GM23338 (cell line): ENCODE data around the gene HDAC9. TPM values are rescaled to one million over a fixed set of nuclear protein-coding genes. Genes with fewer than 3 reads are reported as not detected.

Source experiments
- ATAC-seq: fragments of 200-7000 bp; cut with Tn5 transposase; 3 replicates; pipeline ENCODE4 v1.9.1; 2020
- DNase-seq: peaks from one replicate; pipeline ENCODE4 v3.0.0-alpha.2; 2015; ENCODE audit warnings: low spot score
- H2AFZ ChIP-seq: fragments of 200-600 bp; sonication (generic); 2 replicates; pipeline ENCODE4 v1.8.0; 2016; ENCODE audit warnings: antibody characterized with exemption, mild to moderate bottlenecking, moderate library complexity
- H3F3A ChIP-seq: fragments of 200-600 bp; sonication (generic); replicated peaks from 2 replicates; pipeline ENCODE4 v1.8.0; 2017; ENCODE audit warnings: antibody characterized with exemption, mixed run types, low read depth
- H3K27ac ChIP-seq: fragments of 200-600 bp; sonication (generic); 2 replicates; pipeline ENCODE4 v1.6.1; 2016; ENCODE audit warnings: low read depth
- H3K27me3 ChIP-seq: fragments of 200-600 bp; sonication (generic); 2 replicates; pipeline ENCODE4 v1.8.0; 2016; ENCODE audit warnings: mild to moderate bottlenecking, mixed run types, moderate library complexity; ENCODE audit not compliant: insufficient read depth
- H3K36me3 ChIP-seq: fragments of 200-600 bp; sonication (generic); 2 replicates; pipeline ENCODE4 v1.8.0; 2016; ENCODE audit warnings: mild to moderate bottlenecking; ENCODE audit not compliant: insufficient read depth
- H3K4me1 ChIP-seq: fragments of 200-600 bp; sonication (generic); 2 replicates; pipeline ENCODE4 v1.8.0; 2016; ENCODE audit warnings: mild to moderate bottlenecking, moderate library complexity; ENCODE audit not compliant: insufficient read depth
- H3K4me2 ChIP-seq: fragments of 200-600 bp; sonication (generic); 2 replicates; pipeline ENCODE4 v1.7.1; 2017; ENCODE audit warnings: mixed run types
- H3K4me3 ChIP-seq: fragments of 200-600 bp; sonication (generic); 2 replicates; pipeline ENCODE4 v1.6.1; 2016; ENCODE audit warnings: mixed run types
- H3K79me2 ChIP-seq: fragments of 200-600 bp; sonication (generic); replicated peaks from 2 replicates; pipeline ENCODE4 v1.8.0; 2017; ENCODE audit warnings: mild to moderate bottlenecking; ENCODE audit not compliant: insufficient read depth
- H3K9me2 ChIP-seq: fragments of 200-600 bp; sonication (generic); 2 replicates; pipeline ENCODE4 v1.8.0; 2017; ENCODE audit not compliant: insufficient read depth
- H4K20me1 ChIP-seq: fragments of 200-600 bp; sonication (generic); replicated peaks from 2 replicates; pipeline ENCODE4 v1.8.0; 2017; ENCODE audit warnings: mild to moderate bottlenecking; ENCODE audit not compliant: insufficient read depth
- H3K27ac Mint-ChIP-seq: 2 replicates; pipeline ENCODE4 v1.8.0; 2020; ENCODE audit warnings: inconsistent platforms, mild to moderate bottlenecking, moderate library complexity, mixed read lengths
- H3K27me3 Mint-ChIP-seq: 3 replicates; pipeline ENCODE4 v1.8.0; 2022; ENCODE audit warnings: low read depth, mild to moderate bottlenecking, moderate library complexity, mixed read lengths, inconsistent platforms; ENCODE audit not compliant: insufficient read depth, poor library complexity
- H3K36me3 Mint-ChIP-seq: 3 replicates; pipeline ENCODE4 v1.8.0; 2021; ENCODE audit warnings: low read depth, mild to moderate bottlenecking, inconsistent platforms, moderate library complexity, mixed read lengths
- H3K4me1 Mint-ChIP-seq: 3 replicates; pipeline ENCODE4 v1.8.0; 2020; ENCODE audit warnings: mild to moderate bottlenecking, inconsistent platforms, mixed read lengths
- H3K4me3 Mint-ChIP-seq: 3 replicates; pipeline ENCODE4 v1.8.0; 2021; ENCODE audit warnings: moderate library complexity, mild to moderate bottlenecking, inconsistent platforms, mixed read lengths
- H3K9me3 Mint-ChIP-seq: 3 replicates; pipeline ENCODE4 v1.8.0; 2020; ENCODE audit warnings: moderate library complexity, mild to moderate bottlenecking, inconsistent platforms, mixed read lengths
- CREB1 ChIP-seq: fragments of 250-450 bp; sonication (Bioruptor Pico); IDR thresholded peaks from 2 replicates; pipeline ENCODE4 v1.5.0; 2020; ENCODE audit warnings: low read depth, mild to moderate bottlenecking, moderate library complexity
- EZH2 ChIP-seq: fragments of 200-600 bp; sonication (generic); IDR thresholded peaks from one replicate; pipeline ENCODE4 v1.8.0; 2017; ENCODE audit warnings: antibody characterized with exemption, mild to moderate bottlenecking, low read depth; ENCODE audit not compliant: unreplicated experiment
- EZH2phosphoT487 ChIP-seq: fragments of 200-600 bp; sonication (generic); IDR thresholded peaks from one replicate; pipeline ENCODE4 v1.8.1; 2018; ENCODE audit warnings: antibody characterized with exemption; ENCODE audit not compliant: unreplicated experiment
- JUNB ChIP-seq: IDR thresholded peaks from one replicate; pipeline ENCODE4 v1.6.1; 2016; ENCODE audit warnings: antibody characterized with exemption; ENCODE audit not compliant: unreplicated experiment
- NANOG ChIP-seq: IDR thresholded peaks from 2 replicates; pipeline ENCODE4 v1.6.1; 2016; ENCODE audit warnings: antibody characterized with exemption, borderline replicate concordance
- POLR2AphosphoS5 ChIP-seq: IDR thresholded peaks from 2 replicates; pipeline ENCODE4 v1.6.1; 2016; ENCODE audit warnings: antibody characterized with exemption, low read depth
- STAT1 ChIP-seq: IDR thresholded peaks from one replicate; pipeline ENCODE4 v1.6.1; 2016; ENCODE audit warnings: antibody characterized with exemption; ENCODE audit not compliant: unreplicated experiment
- ZNF114 ChIP-seq: fragments of 250-450 bp; sonication (Bioruptor Pico); IDR thresholded peaks from 2 replicates; pipeline ENCODE4 v1.5.0; 2020; ENCODE audit warnings: mild to moderate bottlenecking, moderate library complexity
- ZNF331 ChIP-seq: fragments of 250-450 bp; sonication (Bioruptor Pico); IDR thresholded peaks from 2 replicates; pipeline ENCODE4 v1.5.0; 2020; ENCODE audit warnings: low read depth, mild to moderate bottlenecking, moderate library complexity
- polyA plus RNA-seq: library from polyadenylated mRNA; unstranded; fragments of >200 nt; fragmentation: Nextera tagmentation; extraction: Ambion mirVana; gene quantifications from 2 replicates; pipeline ENCODE4 v1.2.1, GENCODE V29; 2016
- total RNA-seq: library from RNA; depleted of rRNA; stranded (reverse); fragments of >200 nt; shearing (Covaris generic); gene quantifications from 2 replicates; pipeline ENCODE4 v1.2.3, GENCODE V29; 2014
- TF ChIP-seq, protein P1 (sequence below): IDR thresholded peaks from 2 replicates; pipeline ENCODE4 v1.6.1; 2016; ENCODE audit warnings: antibody characterized with exemption
- TF ChIP-seq, protein P2 (sequence below): IDR thresholded peaks from one replicate; pipeline ENCODE4 v1.6.1; 2018; ENCODE audit warnings: antibody characterized with exemption; ENCODE audit not compliant: unreplicated experiment

Gene HDAC9
- total and polyA plus RNA-seq, 2 experiments from 2014 or later = 8.3 to 18.5 TPM

DNA sequence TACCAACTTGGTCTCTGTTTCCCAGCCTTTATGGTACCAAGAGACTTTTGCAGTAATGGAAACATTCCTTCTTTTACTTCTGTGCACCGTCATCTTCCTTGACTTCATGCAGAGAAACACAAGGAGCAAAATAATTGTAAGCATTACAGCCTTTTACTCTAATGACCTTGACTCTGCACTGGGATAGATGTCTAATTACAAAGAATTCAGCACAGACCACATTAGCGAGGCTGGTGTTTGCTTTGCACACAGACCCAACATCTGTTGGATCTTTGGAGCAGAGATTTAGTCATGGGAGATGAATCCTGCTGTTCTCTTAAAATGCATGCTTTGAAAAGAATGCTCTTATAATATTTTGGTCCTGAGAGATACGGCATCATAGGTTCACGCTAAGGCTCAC is 360.2 kb downstream of the HDAC9 start:
- ATAC-seq (no peak), DNase-seq (no peak)
- H3K4me3 Mint-ChIP-seq = no peak overlapping the region
- H3K27ac ChIP-seq = no peak overlapping the region
- no peaks in the 10 kb centered on the region for H3K27me3 ChIP-seq
- H3K4me3 ChIP-seq = no peak overlapping the region
- H4K20me1 ChIP-seq = no peaks in the 10 kb centered on the region
- peaks cover 6% of the 10 kb centered on the region for H3K4me1 ChIP-seq
- H3K9me3 Mint-ChIP-seq = no peaks in the 10 kb centered on the region
- no peaks in the 10 kb centered on the region for H3K9me2 ChIP-seq
- no peaks in the 10 kb centered on the region for H3K79me2 ChIP-seq
- H3K4me1 Mint-ChIP-seq = peaks cover 12% of the 10 kb centered on the region
- H2AFZ ChIP-seq = no peak overlapping the region
- H3K36me3 Mint-ChIP-seq = no peaks in the 10 kb centered on the region
- H3F3A ChIP-seq = no peaks in the 10 kb centered on the region
- no peak overlapping the region for H3K4me2 ChIP-seq
- no peaks in the 10 kb centered on the region for H3K36me3 ChIP-seq
- TF ChIP-seq JUNB (no peak), ZNF331 (CRISPR knock-in tag) (no peak), STAT1 (no peak)
- TF ChIP-seq, protein P1, sequence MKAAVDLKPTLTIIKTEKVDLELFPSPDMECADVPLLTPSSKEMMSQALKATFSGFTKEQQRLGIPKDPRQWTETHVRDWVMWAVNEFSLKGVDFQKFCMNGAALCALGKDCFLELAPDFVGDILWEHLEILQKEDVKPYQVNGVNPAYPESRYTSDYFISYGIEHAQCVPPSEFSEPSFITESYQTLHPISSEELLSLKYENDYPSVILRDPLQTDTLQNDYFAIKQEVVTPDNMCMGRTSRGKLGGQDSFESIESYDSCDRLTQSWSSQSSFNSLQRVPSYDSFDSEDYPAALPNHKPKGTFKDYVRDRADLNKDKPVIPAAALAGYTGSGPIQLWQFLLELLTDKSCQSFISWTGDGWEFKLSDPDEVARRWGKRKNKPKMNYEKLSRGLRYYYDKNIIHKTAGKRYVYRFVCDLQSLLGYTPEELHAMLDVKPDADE = no peak
- H3K27me3 Mint-ChIP-seq = no peaks in the 10 kb centered on the region
- no peak overlapping the region for H3K27ac Mint-ChIP-seq

DNA sequence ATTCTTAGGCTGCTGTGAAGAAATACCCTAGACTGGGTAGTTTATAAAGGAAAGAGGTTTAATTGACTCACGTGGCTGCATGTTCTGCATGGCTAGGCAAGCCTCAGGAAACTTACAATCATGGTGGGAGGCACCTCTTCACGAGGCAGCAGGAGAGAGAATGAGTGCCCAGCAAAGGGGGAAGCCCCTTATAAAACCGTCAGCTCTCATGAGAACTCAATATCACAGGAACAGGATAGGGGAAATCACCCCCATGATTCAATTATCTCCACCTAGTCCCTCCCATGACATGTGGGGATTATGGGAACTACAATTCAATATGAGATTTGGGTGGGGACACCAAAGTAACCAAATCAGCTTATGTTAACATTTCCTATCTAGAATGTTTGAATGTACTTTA is 362.7 kb downstream of the HDAC9 start:
- DNase-seq = no peak
- Mint-ChIP-seq H3K27ac (no peak overlapping the region), H3K4me1 (no peaks in the 10 kb centered on the region), H3K4me3 (no peak overlapping the region), H3K9me3 (no peaks in the 10 kb centered on the region), H3K27me3 (no peaks in the 10 kb centered on the region), H3K36me3 (no peaks in the 10 kb centered on the region)
- no peaks in the 10 kb centered on the region for H3K27me3 ChIP-seq
- no peaks in the 10 kb centered on the region for H3K36me3 ChIP-seq
- no peak overlapping the region for H3K4me2 ChIP-seq
- no peaks in the 10 kb centered on the region for H4K20me1 ChIP-seq
- no peaks in the 10 kb centered on the region for H3K79me2 ChIP-seq
- no peak for ATAC-seq
- H3F3A ChIP-seq = no peaks in the 10 kb centered on the region
- peaks cover 3% of the 10 kb centered on the region; the same call in 1 of the 2 replicates for H3K9me2 ChIP-seq
- no peaks in the 10 kb centered on the region for H3K4me1 ChIP-seq
- no peak overlapping the region for H2AFZ ChIP-seq
- H3K4me3 ChIP-seq = no peak overlapping the region
- no peak overlapping the region for H3K27ac ChIP-seq
- TF ChIP-seq EZH2phosphoT487 (no peak), CREB1 (CRISPR knock-in tag) (no peak), EZH2 (no peak), JUNB (no peak), NANOG (no peak), STAT1 (no peak), ZNF114 (CRISPR knock-in tag) (no peak), POLR2AphosphoS5 (no peak)
- TF ChIP-seq, protein P2, sequence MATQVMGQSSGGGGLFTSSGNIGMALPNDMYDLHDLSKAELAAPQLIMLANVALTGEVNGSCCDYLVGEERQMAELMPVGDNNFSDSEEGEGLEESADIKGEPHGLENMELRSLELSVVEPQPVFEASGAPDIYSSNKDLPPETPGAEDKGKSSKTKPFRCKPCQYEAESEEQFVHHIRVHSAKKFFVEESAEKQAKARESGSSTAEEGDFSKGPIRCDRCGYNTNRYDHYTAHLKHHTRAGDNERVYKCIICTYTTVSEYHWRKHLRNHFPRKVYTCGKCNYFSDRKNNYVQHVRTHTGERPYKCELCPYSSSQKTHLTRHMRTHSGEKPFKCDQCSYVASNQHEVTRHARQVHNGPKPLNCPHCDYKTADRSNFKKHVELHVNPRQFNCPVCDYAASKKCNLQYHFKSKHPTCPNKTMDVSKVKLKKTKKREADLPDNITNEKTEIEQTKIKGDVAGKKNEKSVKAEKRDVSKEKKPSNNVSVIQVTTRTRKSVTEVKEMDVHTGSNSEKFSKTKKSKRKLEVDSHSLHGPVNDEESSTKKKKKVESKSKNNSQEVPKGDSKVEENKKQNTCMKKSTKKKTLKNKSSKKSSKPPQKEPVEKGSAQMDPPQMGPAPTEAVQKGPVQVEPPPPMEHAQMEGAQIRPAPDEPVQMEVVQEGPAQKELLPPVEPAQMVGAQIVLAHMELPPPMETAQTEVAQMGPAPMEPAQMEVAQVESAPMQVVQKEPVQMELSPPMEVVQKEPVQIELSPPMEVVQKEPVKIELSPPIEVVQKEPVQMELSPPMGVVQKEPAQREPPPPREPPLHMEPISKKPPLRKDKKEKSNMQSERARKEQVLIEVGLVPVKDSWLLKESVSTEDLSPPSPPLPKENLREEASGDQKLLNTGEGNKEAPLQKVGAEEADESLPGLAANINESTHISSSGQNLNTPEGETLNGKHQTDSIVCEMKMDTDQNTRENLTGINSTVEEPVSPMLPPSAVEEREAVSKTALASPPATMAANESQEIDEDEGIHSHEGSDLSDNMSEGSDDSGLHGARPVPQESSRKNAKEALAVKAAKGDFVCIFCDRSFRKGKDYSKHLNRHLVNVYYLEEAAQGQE = no peak
- TF ChIP-seq, protein P1 = no peak
